ENCODE data around the gene SLC25A45. TPM values are rescaled to one million over a fixed set of nuclear protein-coding genes. Genes with fewer than 3 reads are reported as not detected.
A peak's percentile ranks its signal among the peaks of the same experiment; 100 is the strongest.

SLC25A45 gene
- total and polyA plus RNA-seq, 9 donors, result 2.7 to 8.7 (median 3.4) TPM

DNA sequence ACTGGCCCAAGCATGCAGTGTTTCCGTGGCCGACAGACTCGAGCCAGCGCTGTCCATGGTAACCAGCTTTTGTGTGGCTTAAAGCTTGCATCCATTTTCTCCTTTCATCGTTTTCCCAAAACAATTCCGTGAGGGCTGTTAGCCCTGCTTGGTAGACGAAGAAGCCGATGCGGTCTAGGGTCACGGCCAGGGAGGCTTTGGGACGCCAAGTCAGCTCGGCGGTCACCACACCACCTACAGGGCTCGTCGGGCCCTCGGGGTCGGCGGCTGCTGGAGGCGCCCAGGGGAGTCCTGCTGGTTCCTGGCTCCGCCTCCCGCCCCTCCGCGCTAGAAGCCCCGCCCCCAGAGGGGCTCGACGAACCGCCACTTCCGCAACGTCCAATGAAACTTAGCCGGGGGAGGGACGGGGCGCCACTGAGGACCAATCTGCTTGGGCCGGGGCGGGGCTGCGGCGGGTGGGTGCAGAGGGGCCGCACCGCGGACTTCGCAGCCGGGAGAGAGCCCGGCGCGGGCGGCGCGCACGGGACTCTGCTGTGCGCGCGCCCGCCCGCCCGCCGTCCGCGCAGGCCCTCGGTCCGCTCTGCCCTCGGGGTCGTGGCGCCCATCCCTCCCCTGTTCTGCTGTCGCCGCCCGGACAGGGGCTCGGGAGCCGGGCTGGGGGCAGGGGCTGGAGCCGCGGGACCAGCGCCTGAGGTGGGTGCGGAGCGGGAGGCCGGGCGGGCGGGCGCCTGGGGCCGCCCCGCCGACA is 28.0 kb downstream of the SLC25A45 start, which contains the start of gene TIGD3:
TIGD3 (plus strand) TSS at position 487 of the 748 bp plus-strand sequence. CDS start 1,058 bp downstream, outside the sequence.
- Histone ChIP-seq H3K9me3 (no peaks in the 10 kb centered on the region), H3K27me3 (no peaks in the 10 kb centered on the region), H3K4me1 (ENCODE audit: insufficient read depth) (peaks cover 15% of the 10 kb centered on the region), H3K27ac (peak within 1 kb of the TSS in 1 of 2 donors; percentile 60), H3K36me3 (no peaks in the 10 kb centered on the region), H3K4me3 (peak within 1 kb of the TSS; percentile 63)
- DNase-seq, result peak; percentile 98 to 99 (median 98)
- intact Hi-C loops (cut with DNase I), result no loop called here
- TF ChIP-seq POLR2A (IDR thresholded peaks at IDR 0.05) (peak; percentile 62), EP300 (IDR thresholded peaks at IDR 0.05) (no peak)
- WGBS, 3 donors, result 0 to 1% (median 1%) methylated on average over 64 to 79 of the region's 79 CpGs

DNA sequence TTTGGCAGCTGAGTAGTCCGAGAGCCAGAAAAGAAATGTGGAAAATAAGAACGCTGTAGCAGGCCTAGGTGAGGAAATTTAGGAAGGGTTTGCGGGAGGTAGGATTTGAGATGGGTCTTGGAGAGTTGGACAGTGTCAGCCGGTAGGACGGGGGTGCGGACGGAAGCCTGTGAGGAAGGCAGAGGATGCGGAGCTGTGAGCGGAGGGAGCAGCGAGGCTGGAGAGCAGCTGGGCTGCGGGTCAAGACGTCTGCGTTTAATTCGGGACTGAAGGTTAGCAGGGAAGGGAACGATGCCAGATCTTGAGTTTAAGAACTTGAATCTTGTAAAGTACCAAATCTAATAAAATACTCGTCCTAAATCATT is 28.6 kb downstream of the SLC25A45 start:
- peak overlapping the region; percentile 63 for H3K4me3 ChIP-seq

DNA sequence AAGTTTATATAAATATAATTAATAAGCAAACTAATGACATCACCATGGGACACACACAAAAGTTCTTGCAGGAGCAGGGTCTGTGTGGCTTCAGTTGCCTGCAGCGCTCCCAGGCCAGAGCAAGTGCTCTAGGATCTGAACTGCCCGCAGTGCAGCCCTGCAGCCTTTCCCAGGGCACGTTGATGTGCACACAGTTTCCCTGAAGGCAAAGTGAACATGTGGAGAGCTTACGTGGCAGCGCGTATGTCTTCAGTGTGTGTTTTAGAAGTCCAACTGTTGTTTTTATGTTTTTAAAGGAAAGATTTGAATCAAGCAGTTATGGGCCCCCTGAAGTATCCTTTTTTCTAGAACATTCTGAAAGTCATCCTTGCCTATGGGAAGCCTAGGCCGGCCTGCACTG is 29.1 kb downstream of the SLC25A45 start:
- intact Hi-C loops (cut with DNase I), result no loop called here
- no peaks in the 10 kb centered on the region for H3K27me3 ChIP-seq
- H3K36me3 ChIP-seq, result no peaks in the 10 kb centered on the region
- 59 to 68% (median 66%) methylated on average over 7 of the region's 7 CpGs for WGBS, 3 donors
- no peak overlapping the region for H3K4me3 ChIP-seq
- DNase-seq, result no peak
- peaks cover 15% of the 10 kb centered on the region for H3K4me1 ChIP-seq (ENCODE audit: insufficient read depth)
- TF ChIP-seq, protein P1, sequence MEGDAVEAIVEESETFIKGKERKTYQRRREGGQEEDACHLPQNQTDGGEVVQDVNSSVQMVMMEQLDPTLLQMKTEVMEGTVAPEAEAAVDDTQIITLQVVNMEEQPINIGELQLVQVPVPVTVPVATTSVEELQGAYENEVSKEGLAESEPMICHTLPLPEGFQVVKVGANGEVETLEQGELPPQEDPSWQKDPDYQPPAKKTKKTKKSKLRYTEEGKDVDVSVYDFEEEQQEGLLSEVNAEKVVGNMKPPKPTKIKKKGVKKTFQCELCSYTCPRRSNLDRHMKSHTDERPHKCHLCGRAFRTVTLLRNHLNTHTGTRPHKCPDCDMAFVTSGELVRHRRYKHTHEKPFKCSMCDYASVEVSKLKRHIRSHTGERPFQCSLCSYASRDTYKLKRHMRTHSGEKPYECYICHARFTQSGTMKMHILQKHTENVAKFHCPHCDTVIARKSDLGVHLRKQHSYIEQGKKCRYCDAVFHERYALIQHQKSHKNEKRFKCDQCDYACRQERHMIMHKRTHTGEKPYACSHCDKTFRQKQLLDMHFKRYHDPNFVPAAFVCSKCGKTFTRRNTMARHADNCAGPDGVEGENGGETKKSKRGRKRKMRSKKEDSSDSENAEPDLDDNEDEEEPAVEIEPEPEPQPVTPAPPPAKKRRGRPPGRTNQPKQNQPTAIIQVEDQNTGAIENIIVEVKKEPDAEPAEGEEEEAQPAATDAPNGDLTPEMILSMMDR (IDR thresholded peaks at IDR 0.05), result no peak
- TF ChIP-seq POLR2A (IDR thresholded peaks at IDR 0.05) (no peak), EP300 (IDR thresholded peaks at IDR 0.05) (no peak)
- no peak overlapping the region for H3K27ac ChIP-seq
- H3K9me3 ChIP-seq, result no peaks in the 10 kb centered on the region

More for the DNA sequence above, 28.6 kb downstream of the SLC25A45 start:
- peak in 4 of 5 donors; percentile 46 to 70 (median 54) for DNase-seq
- WGBS, 3 donors, result 3 to 4% (median 3%) methylated on average over 16 of the region's 16 CpGs
- no peaks in the 10 kb centered on the region for H3K27me3 ChIP-seq
- H3K27ac ChIP-seq, result peak overlapping the region in 1 of 2 donors; percentile 60
- no peaks in the 10 kb centered on the region for H3K9me3 ChIP-seq
- intact Hi-C loops (cut with DNase I), result no loop called here
- peaks cover 15% of the 10 kb centered on the region for H3K4me1 ChIP-seq (ENCODE audit: insufficient read depth)
- no peaks in the 10 kb centered on the region for H3K36me3 ChIP-seq
- TF ChIP-seq POLR2A (IDR thresholded peaks at IDR 0.05) (no peak), EP300 (IDR thresholded peaks at IDR 0.05) (no peak)
- TF ChIP-seq, protein P1 (IDR thresholded peaks at IDR 0.05), result no peak

DNA sequence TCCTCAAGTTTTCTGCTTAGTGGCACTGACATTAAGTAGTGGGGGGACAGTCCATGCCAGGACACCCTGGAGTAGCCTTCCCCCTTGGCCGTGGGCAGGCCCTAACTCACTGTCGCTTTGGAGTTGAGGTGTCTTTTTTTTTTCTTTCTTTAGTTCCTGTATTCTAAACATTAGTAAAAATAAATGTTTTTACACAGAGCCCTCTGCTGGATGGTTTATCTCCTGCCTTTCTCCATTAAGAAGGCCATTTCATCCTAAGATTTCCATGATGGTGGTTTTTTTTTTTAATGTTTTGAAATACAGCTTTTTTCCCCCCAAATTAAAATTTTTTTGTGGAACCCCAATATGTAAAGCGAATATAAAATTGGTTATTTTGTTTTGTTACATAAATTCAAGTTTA is 29.7 kb downstream of the SLC25A45 start:
- Histone ChIP-seq H3K4me3 (no peak overlapping the region), H3K27ac (no peak overlapping the region), H3K9me3 (no peaks in the 10 kb centered on the region), H3K36me3 (no peaks in the 10 kb centered on the region), H3K4me1 (ENCODE audit: insufficient read depth) (peaks cover 15% of the 10 kb centered on the region), H3K27me3 (no peaks in the 10 kb centered on the region)
- intact Hi-C loops (cut with DNase I), result no loop called here
- no peak for DNase-seq
- 54 to 68% (median 64%) methylated on average over 3 of the region's 3 CpGs for WGBS, 3 donors
- TF ChIP-seq, protein P1 (IDR thresholded peaks at IDR 0.05), result no peak
- TF ChIP-seq POLR2A (IDR thresholded peaks at IDR 0.05), result no peak
- TF ChIP-seq EP300 (IDR thresholded peaks at IDR 0.05), result no peak

DNA sequence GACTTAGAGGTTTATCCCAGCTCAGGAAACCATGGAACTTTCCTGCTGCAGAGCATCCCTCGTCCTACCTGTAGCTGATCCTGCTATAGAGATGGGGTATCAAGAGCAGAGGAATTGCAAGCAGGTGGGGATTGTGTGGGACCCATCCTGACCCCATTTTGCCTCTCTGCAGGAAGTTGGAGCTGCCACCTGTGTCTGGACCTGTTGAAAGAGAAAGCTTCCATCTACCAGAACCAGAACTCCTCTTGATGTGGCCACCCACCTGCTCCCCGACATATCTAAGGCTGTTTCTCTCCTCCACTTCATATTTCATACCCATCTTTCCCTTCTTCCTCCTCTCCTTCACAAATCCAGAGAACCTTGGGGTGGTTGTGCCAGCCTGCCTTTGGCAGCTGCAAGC is 30.9 kb downstream of the SLC25A45 start:
- H3K36me3 ChIP-seq, result no peaks in the 10 kb centered on the region
- 92% methylated on average over 2 of the region's 2 CpGs for WGBS, 3 donors

More for the DNA sequence above, 30.9 kb downstream of the SLC25A45 start:
- Histone ChIP-seq H3K4me3 (no peak overlapping the region), H3K27me3 (no peaks in the 10 kb centered on the region), H3K4me1 (ENCODE audit: insufficient read depth) (peaks cover 15% of the 10 kb centered on the region), H3K27ac (no peak overlapping the region), H3K9me3 (no peaks in the 10 kb centered on the region)
- intact Hi-C loops (cut with DNase I), result no loop called here
- TF ChIP-seq POLR2A (IDR thresholded peaks at IDR 0.05), result no peak
- no peak for TF ChIP-seq EP300 (IDR thresholded peaks at IDR 0.05)
- TF ChIP-seq, protein P1 (IDR thresholded peaks at IDR 0.05), result no peak
- no peak for DNase-seq
